Measurements from ENCODE around the gene SINHCAF.
"Not testable (repeated sequence)": the region's sequence is repeated elsewhere in the genome, so short reads cannot be mapped to it uniquely, and the experiment has no call there.

SINHCAF gene

GRCh38 chr12:31325877-31326631, at the start of gene SINHCAF:
TSS of gene SINHCAF (minus strand) at chr12:31326150. CDS start at chr12:31298204, 27,946 bp downstream.
- DNase-seq: peak; percentile 94

- DNase-seq: not testable (repeated sequence)
Measured at GRCh38 chr12:31375422-31375821, 49.5 kb upstream of the SINHCAF start.

- DNase-seq: no peak
Measured at GRCh38 chr12:31371256-31371620, 45.3 kb upstream of the SINHCAF start.

GRCh38 chr12:31370531-31371255, 44.7 kb upstream of the SINHCAF start:
- DNase-seq: no peak

- DNase-seq: peak; percentile 33
Measured at GRCh38 chr12:31369712-31370521, 44.0 kb upstream of the SINHCAF start.

GRCh38 chr12:31368666-31369361, 42.9 kb upstream of the SINHCAF start:
- no peak for DNase-seq

GRCh38 chr12:31366104-31366621, 40.2 kb upstream of the SINHCAF start:
- DNase-seq: no peak

GRCh38 chr12:31363831-31364230, 37.9 kb upstream of the SINHCAF start:
- DNase-seq: no peak

- no peak for DNase-seq
Measured at GRCh38 chr12:31363416-31363809, 37.5 kb upstream of the SINHCAF start.

GRCh38 chr12:31362759-31363415, 36.9 kb upstream of the SINHCAF start:
- no peak for DNase-seq

GRCh38 chr12:31362115-31362758, 36.3 kb upstream of the SINHCAF start:
- peak; percentile 57 for DNase-seq

- no peak for DNase-seq
Measured at GRCh38 chr12:31361730-31362114, 35.8 kb upstream of the SINHCAF start.

- no peak for DNase-seq
Measured at GRCh38 chr12:31355747-31356107, 29.8 kb upstream of the SINHCAF start.

GRCh38 chr12:31353750-31354708, 28.1 kb upstream of the SINHCAF start:
- peak; percentile 3 for DNase-seq

- no peak for DNase-seq
Measured at GRCh38 chr12:31346267-31346666, 20.3 kb upstream of the SINHCAF start.

- DNase-seq: no peak
Measured at GRCh38 chr12:31343139-31343538, 17.2 kb upstream of the SINHCAF start.

- DNase-seq: no peak
Measured at GRCh38 chr12:31342286-31342685, 16.3 kb upstream of the SINHCAF start.

GRCh38 chr12:31339831-31340622, 14.1 kb upstream of the SINHCAF start:
- DNase-seq: no peak

- DNase-seq: no peak
Measured at GRCh38 chr12:31337952-31338351, 12.0 kb upstream of the SINHCAF start.

- DNase-seq: no peak
Measured at GRCh38 chr12:31331242-31331641, 5.3 kb upstream of the SINHCAF start.
